Loucy (cell line): Measurements from ENCODE around the gene PSD2.

Experiments used
- H2AFZ ChIP-seq: fragments of 200-600 bp; sonication (generic); 2 replicates; pipeline ENCODE4 v1.6.0; 2016; ENCODE audit warnings: antibody characterized with exemption, mild to moderate bottlenecking, low read length, moderate library complexity
- H3F3A ChIP-seq: fragments of 200-600 bp; 2 replicates; pipeline ENCODE4 v1.6.0; 2016; ENCODE audit warnings: antibody characterized with exemption, low read depth, mild to moderate bottlenecking
- H3K27me3 ChIP-seq: fragments of 200-600 bp; sonication (generic); 2 replicates; pipeline ENCODE4 v1.6.1; 2014; ENCODE audit warnings: low read length, mild to moderate bottlenecking; ENCODE audit not compliant: insufficient read depth, poor library complexity, severe bottlenecking
- H3K36me3 ChIP-seq: fragments of 200-600 bp; sonication (generic); 2 replicates; pipeline ENCODE4 v1.6.1; 2016; ENCODE audit warnings: low read length; ENCODE audit not compliant: insufficient read depth
- H3K4me1 ChIP-seq: fragments of 200-600 bp; sonication (generic); 2 replicates; pipeline ENCODE4 v1.5.1; 2014; ENCODE audit warnings: low read length, mild to moderate bottlenecking; ENCODE audit not compliant: insufficient read depth, poor library complexity, severe bottlenecking
- H3K4me2 ChIP-seq: fragments of 200-600 bp; sonication (generic); 2 replicates; pipeline ENCODE4 v1.6.0; 2014; ENCODE audit warnings: antibody characterized with exemption, low read length, low read depth, mild to moderate bottlenecking; ENCODE audit not compliant: poor library complexity, severe bottlenecking
- H3K4me3 ChIP-seq: fragments of 200-600 bp; sonication (generic); 2 replicates; pipeline ENCODE4 v1.5.1; 2014; ENCODE audit warnings: low read length, mild to moderate bottlenecking, mixed read lengths; ENCODE audit not compliant: poor library complexity, severe bottlenecking
- H3K79me2 ChIP-seq: fragments of 200-600 bp; sonication (generic); 2 replicates; pipeline ENCODE4 v1.6.1; 2014; ENCODE audit warnings: low read length; ENCODE audit not compliant: insufficient read depth
- H3K9ac ChIP-seq: fragments of 200-600 bp; sonication (generic); 2 replicates; pipeline ENCODE4 v1.6.0; 2014; ENCODE audit warnings: mild to moderate bottlenecking, low read depth, low read length, moderate library complexity; ENCODE audit not compliant: poor library complexity, severe bottlenecking
- H3K9me2 ChIP-seq: fragments of 200-600 bp; sonication (generic); replicated peaks from 2 replicates; pipeline ENCODE4 v1.6.1; 2016; ENCODE audit warnings: low read depth, low read length, mixed read lengths
- H3K9me3 ChIP-seq: fragments of 200-600 bp; sonication (generic); 2 replicates; pipeline ENCODE4 v1.6.1; 2014; ENCODE audit warnings: mild to moderate bottlenecking, antibody characterized with exemption, low read length, low read depth; ENCODE audit not compliant: insufficient read depth
- H4K20me1 ChIP-seq: fragments of 200-600 bp; sonication (generic); 2 replicates; pipeline ENCODE4 v1.6.0; 2014; ENCODE audit warnings: antibody characterized with exemption, low read length, mild to moderate bottlenecking; ENCODE audit not compliant: insufficient read depth, poor library complexity, severe bottlenecking
- EZH2phosphoT487 ChIP-seq: fragments of 200-600 bp; IDR thresholded peaks from 2 replicates; pipeline ENCODE4 v1.6.1; 2018; ENCODE audit warnings: antibody characterized with exemption, mild to moderate bottlenecking, moderate library complexity, borderline replicate concordance
- TF ChIP-seq, protein P1 (sequence below): fragments of 200-600 bp; sonication (generic); conservative IDR thresholded peaks from 2 replicates; pipeline ENCODE4 v1.5.1; 2014; ENCODE audit warnings: mild to moderate bottlenecking, antibody characterized with exemption, low read length

Gene PSD2

DNA sequence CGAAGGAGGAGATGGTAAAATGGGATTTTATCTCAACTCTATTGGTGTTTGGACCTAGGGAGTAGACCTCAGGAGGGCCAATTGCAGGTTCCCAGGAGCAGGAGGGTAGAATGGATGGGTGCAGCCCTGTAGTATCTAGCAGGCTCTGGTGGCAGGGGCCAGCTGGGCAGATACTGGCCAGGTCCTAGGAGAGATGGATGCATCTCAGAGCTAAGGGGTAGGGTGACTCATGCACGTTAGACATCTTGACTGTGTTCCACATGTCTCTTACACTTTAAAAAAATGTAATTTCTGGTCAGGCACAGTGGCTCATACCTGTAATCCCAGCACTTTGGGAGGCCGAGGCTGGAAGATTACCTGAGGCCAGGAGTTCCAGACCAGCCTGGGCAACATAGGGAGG, 22.4 kb downstream of the PSD2 start:
- Histone ChIP-seq H2AFZ (no peak overlapping the region), H3K9me2 (no peaks in the 10 kb centered on the region), H3K9me3 (no peaks in the 10 kb centered on the region), H3K36me3 (no peaks in the 10 kb centered on the region), H3K4me3 (no peak overlapping the region), H4K20me1 (no peaks in the 10 kb centered on the region), H3K79me2 (no peaks in the 10 kb centered on the region), H3K4me2 (no peak overlapping the region), H3K9ac (no peak overlapping the region), H3F3A (no peaks in the 10 kb centered on the region), H3K4me1 (no peaks in the 10 kb centered on the region), H3K27me3 (no peaks in the 10 kb centered on the region)
- TF ChIP-seq, protein P1, sequence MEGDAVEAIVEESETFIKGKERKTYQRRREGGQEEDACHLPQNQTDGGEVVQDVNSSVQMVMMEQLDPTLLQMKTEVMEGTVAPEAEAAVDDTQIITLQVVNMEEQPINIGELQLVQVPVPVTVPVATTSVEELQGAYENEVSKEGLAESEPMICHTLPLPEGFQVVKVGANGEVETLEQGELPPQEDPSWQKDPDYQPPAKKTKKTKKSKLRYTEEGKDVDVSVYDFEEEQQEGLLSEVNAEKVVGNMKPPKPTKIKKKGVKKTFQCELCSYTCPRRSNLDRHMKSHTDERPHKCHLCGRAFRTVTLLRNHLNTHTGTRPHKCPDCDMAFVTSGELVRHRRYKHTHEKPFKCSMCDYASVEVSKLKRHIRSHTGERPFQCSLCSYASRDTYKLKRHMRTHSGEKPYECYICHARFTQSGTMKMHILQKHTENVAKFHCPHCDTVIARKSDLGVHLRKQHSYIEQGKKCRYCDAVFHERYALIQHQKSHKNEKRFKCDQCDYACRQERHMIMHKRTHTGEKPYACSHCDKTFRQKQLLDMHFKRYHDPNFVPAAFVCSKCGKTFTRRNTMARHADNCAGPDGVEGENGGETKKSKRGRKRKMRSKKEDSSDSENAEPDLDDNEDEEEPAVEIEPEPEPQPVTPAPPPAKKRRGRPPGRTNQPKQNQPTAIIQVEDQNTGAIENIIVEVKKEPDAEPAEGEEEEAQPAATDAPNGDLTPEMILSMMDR, result no peak
- TF ChIP-seq EZH2phosphoT487, result no peak

DNA sequence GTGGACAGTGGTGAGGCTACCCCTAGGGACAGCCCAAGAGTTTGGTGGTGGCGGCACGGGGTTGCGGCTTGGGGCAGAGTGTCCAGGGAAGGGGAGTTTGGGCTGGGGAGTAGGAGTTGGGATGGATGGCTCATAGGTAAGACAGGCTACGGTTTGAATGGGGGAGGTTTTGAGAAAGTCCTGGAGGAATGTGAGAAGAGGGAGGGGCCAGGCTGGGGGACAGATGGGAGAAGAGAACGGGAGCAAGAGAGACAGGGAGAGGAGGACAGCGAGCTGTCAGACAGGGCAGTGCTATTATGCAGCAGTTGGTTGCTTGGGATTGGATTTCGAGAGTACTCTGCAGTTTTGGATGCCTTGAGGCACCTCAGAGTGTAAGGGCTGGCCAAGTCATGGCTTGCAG, 24.5 kb downstream of the PSD2 start:
- Histone ChIP-seq H3K27me3 (no peaks in the 10 kb centered on the region), H3K9ac (no peak overlapping the region), H3K79me2 (no peaks in the 10 kb centered on the region), H4K20me1 (no peaks in the 10 kb centered on the region), H3K36me3 (no peaks in the 10 kb centered on the region), H3K4me2 (no peak overlapping the region), H3K9me2 (no peaks in the 10 kb centered on the region), H3K9me3 (no peaks in the 10 kb centered on the region), H3K4me3 (no peak overlapping the region), H2AFZ (no peak overlapping the region), H3K4me1 (no peaks in the 10 kb centered on the region), H3F3A (no peaks in the 10 kb centered on the region)
- TF ChIP-seq EZH2phosphoT487, result no peak
- TF ChIP-seq, protein P1, result no peak

DNA sequence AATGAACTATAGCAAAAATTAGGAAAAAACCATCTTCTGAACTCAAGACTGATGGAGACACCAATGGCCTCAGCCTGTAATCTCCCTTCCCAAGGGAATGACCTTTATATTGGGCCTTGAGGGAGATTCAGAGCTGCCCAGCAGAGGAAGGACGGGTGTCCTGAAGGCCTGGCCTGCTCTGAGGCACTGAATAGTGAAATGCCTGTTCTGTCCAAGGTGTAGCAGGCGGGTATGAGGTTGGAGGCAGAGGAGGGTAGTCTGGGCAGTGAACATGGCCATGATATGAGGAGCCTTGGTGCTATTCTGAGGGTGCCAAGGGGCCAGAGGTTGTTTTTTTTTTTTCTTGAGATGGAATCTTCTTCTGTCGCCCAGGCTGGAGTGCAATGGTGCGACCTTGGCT, 25.0 kb downstream of the PSD2 start:
- Histone ChIP-seq H2AFZ (no peak overlapping the region), H3K4me1 (no peaks in the 10 kb centered on the region), H3K79me2 (no peaks in the 10 kb centered on the region), H3K4me2 (no peak overlapping the region), H3K27me3 (no peaks in the 10 kb centered on the region), H3K9me2 (no peaks in the 10 kb centered on the region), H3F3A (no peaks in the 10 kb centered on the region), H3K4me3 (no peak overlapping the region), H3K9me3 (no peaks in the 10 kb centered on the region), H3K9ac (no peak overlapping the region), H3K36me3 (no peaks in the 10 kb centered on the region), H4K20me1 (no peaks in the 10 kb centered on the region)
- TF ChIP-seq EZH2phosphoT487, result no peak
- TF ChIP-seq, protein P1, result no peak
